ENCODE data around the gene FAM78B. TPM values are rescaled to one million over a fixed set of nuclear protein-coding genes. Genes with fewer than 3 reads are reported as not detected.

Gene FAM78B
- 0.11 and 0.52 TPM in 2 replicates for total RNA-seq

DNA sequence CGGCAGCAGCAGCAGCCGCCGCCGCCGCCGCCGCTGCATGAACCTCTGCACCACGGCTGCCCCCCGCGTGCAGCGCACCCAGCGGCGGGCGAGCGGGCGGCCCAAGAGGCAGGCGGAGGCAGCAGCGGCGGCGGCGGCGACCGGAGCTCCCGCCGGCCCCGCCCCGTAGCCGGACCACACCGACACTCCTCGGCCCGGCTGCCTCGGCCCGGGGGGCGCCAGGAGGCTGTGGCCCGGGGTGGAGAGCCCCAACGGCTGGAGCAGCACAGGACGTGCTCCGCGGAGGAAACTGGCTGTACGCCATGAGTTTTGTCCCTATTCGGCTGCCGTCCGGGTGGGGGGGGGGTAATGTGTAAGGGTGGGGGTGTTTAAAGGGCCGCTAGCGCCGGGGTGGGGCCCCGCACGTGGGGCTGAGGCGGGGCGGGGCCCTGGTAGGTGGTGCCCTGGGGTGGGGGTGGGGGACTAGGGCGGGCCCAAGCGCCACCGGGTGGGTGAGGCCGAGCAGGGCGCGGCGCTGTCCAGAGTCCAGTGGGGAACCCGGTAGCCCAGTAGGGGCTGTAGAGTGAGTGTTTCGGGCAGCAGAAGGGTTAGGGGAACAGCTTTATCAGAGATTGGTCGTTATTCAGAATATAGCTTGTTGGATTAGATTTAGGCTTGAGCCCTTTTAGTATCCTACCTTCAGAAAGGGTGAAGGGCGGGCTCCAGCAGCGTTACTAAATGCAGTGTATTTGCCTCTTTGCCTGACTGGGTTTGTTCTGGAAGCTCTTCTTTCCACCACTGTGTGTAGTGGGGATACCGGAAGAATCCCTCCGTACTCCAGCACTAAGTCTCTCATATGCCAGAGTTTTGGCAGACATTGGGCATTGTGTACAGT, at the start of gene FAM78B:
FAM78B (minus strand) TSS at position 304 of the 874 bp plus-strand sequence. CDS start 753 bp downstream, outside the sequence.

All from dermis lymphatic vessel endothelial cell (primary cell).